ENCODE data around the gene CEBPZOS.

- no peak for TF ChIP-seq POLR2A (IDR thresholded peaks at IDR 0.05)
- TF ChIP-seq CTCF (IDR thresholded peaks at IDR 0.05) = no peak
- no peak for TF ChIP-seq POLR2AphosphoS5 (IDR thresholded peaks at IDR 0.05)
- no peak for TF ChIP-seq EP300 (IDR thresholded peaks at IDR 0.05)
Measured at GRCh38 chr2:37244755-37245154, 48.5 kb downstream of the CEBPZOS start.

Data from suprapubic skin (tissue), 4 donors.